ENCODE measurements around the gene CNOT11. TPM values are rescaled to one million over a fixed set of nuclear protein-coding genes. Genes with fewer than 3 reads are reported as not detected.

CNOT11 gene
- total and polyA plus RNA-seq, 2 of the 13 experiments (the other 11 are each of a cell fraction or from before 2014, with no cell fraction given) = 114 to 209 TPM

- TF ChIP-seq ZBTB21 (CRISPR knock-in tag; IDR thresholded peaks at IDR 0.05) (no peak), ZNF761 (CRISPR knock-in tag; conservative IDR thresholded peaks at IDR 0.05) (no peak), ZSCAN31 (CRISPR knock-in tag; IDR thresholded peaks at IDR 0.05; ENCODE audit: low read depth) (no peak), TIGD3 (CRISPR knock-in tag; IDR thresholded peaks at IDR 0.05; ENCODE audit: borderline replicate concordance) (no peak), ZNF781 (CRISPR knock-in tag; IDR thresholded peaks at IDR 0.05; ENCODE audit: borderline replicate concordance, not compliant biosample characterization) (no peak), ZBTB26 (CRISPR knock-in tag; IDR thresholded peaks at IDR 0.05; ENCODE audit: borderline replicate concordance) (no peak), FOSL2 (CRISPR knock-in tag; IDR thresholded peaks at IDR 0.05) (peak; percentile 59), ZBTB8A (CRISPR knock-in tag; IDR thresholded peaks at IDR 0.05; ENCODE audit: borderline replicate concordance, low read depth) (no peak), SNAPC5 (CRISPR knock-in tag; IDR thresholded peaks at IDR 0.05; ENCODE audit: borderline replicate concordance) (no peak), ZNF205 (CRISPR knock-in tag; IDR thresholded peaks at IDR 0.05) (no peak; the same call in 1 of the 2 replicates), AHDC1 (CRISPR knock-in tag; IDR thresholded peaks at IDR 0.05; ENCODE audit: borderline replicate concordance) (no peak), SP5 (CRISPR knock-in tag; IDR thresholded peaks at IDR 0.05; ENCODE audit: borderline replicate concordance, low read depth) (peak; percentile 34; the same call in 1 of the 2 replicates), ZNF614 (CRISPR knock-in tag; IDR thresholded peaks at IDR 0.05; ENCODE audit: borderline replicate concordance) (peak; percentile 60; the same call in 1 of the 2 replicates)
- TF ChIP-seq, protein P1, sequence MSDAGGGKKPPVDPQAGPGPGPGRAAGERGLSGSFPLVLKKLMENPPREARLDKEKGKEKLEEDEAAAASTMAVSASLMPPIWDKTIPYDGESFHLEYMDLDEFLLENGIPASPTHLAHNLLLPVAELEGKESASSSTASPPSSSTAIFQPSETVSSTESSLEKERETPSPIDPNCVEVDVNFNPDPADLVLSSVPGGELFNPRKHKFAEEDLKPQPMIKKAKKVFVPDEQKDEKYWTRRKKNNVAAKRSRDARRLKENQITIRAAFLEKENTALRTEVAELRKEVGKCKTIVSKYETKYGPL (CRISPR knock-in tag; IDR thresholded peaks at IDR 0.05) = no peak
- TF ChIP-seq, protein P2, sequence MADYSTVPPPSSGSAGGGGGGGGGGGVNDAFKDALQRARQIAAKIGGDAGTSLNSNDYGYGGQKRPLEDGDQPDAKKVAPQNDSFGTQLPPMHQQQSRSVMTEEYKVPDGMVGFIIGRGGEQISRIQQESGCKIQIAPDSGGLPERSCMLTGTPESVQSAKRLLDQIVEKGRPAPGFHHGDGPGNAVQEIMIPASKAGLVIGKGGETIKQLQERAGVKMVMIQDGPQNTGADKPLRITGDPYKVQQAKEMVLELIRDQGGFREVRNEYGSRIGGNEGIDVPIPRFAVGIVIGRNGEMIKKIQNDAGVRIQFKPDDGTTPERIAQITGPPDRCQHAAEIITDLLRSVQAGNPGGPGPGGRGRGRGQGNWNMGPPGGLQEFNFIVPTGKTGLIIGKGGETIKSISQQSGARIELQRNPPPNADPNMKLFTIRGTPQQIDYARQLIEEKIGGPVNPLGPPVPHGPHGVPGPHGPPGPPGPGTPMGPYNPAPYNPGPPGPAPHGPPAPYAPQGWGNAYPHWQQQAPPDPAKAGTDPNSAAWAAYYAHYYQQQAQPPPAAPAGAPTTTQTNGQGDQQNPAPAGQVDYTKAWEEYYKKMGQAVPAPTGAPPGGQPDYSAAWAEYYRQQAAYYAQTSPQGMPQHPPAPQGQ (CRISPR knock-in tag; IDR thresholded peaks at IDR 0.05; ENCODE audit: borderline replicate concordance) = no peak
- TF ChIP-seq, protein P3, sequence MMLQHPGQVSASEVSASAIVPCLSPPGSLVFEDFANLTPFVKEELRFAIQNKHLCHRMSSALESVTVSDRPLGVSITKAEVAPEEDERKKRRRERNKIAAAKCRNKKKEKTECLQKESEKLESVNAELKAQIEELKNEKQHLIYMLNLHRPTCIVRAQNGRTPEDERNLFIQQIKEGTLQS (CRISPR knock-in tag; IDR thresholded peaks at IDR 0.05) = no peak
Observed at GRCh38 chr2:101234169-101234938, 18.3 kb upstream of the CNOT11 start (continued).

Data from HepG2 (cell line).